Neural progenitor cell (in vitro differentiated cells): ENCODE measurements around the gene FGF11. TPM values are rescaled to one million over a fixed set of nuclear protein-coding genes. Genes with fewer than 3 reads are reported as not detected.
A peak's percentile ranks its signal among the peaks of the same experiment; 100 is the strongest.
"Not testable (repeated sequence)": the region's sequence is repeated elsewhere in the genome, so short reads cannot be mapped to it uniquely, and the experiment has no call there.

Experiments used
- DNase-seq: peaks from one replicate; pipeline ENCODE4 v3.0.0-alpha.2; 2016; ENCODE audit warnings: low spot score
- H2AFZ ChIP-seq: fragments of 200-600 bp; sonication (generic); replicated peaks from 2 replicates; pipeline ENCODE4 v1.6.1; 2016; ENCODE audit warnings: antibody characterized with exemption
- H3F3A ChIP-seq: fragments of 200-600 bp; sonication (generic); 2 replicates; pipeline ENCODE4 v1.6.1; 2016; ENCODE audit warnings: antibody characterized with exemption, low read depth
- H3K27ac ChIP-seq: fragments of 200-600 bp; sonication (generic); 2 replicates; pipeline ENCODE4 v1.5.1; 2016; ENCODE audit warnings: mild to moderate bottlenecking
- H3K27me3 ChIP-seq: fragments of 200-600 bp; sonication (generic); 2 replicates; pipeline ENCODE4 v1.6.1; 2016; ENCODE audit warnings: mild to moderate bottlenecking, moderate library complexity
- H3K36me3 ChIP-seq: fragments of 200-600 bp; sonication (generic); 2 replicates; pipeline ENCODE4 v1.5.1; 2016
- H3K4me1 ChIP-seq: fragments of 200-600 bp; sonication (generic); 2 replicates; pipeline ENCODE4 v1.6.1; 2016; ENCODE audit warnings: mixed run types
- H3K4me2 ChIP-seq: fragments of 200-600 bp; sonication (generic); 2 replicates; pipeline ENCODE4 v1.6.1; 2016
- H3K4me3 ChIP-seq: fragments of 200-600 bp; sonication (generic); 2 replicates; pipeline ENCODE4 v1.5.1; 2016
- H3K79me2 ChIP-seq: fragments of 200-600 bp; sonication (generic); 2 replicates; pipeline ENCODE4 v1.6.1; 2016; ENCODE audit warnings: low read depth
- H3K9ac ChIP-seq: fragments of 200-600 bp; sonication (generic); 2 replicates; pipeline ENCODE4 v1.6.1; 2016
- H3K9me3 ChIP-seq: fragments of 200-600 bp; sonication (generic); 2 replicates; pipeline ENCODE4 v1.5.1; 2016; ENCODE audit warnings: low read depth
- H4K20me1 ChIP-seq: fragments of 200-600 bp; sonication (generic); 2 replicates; pipeline ENCODE4 v1.6.1; 2016; ENCODE audit warnings: low read depth
- H3K27ac Mint-ChIP-seq: 3 replicates; pipeline ENCODE4 v1.8.0; 2021; ENCODE audit warnings: mixed read lengths
- H3K27me3 Mint-ChIP-seq: 2 replicates; pipeline ENCODE4 v1.8.0; 2022; ENCODE audit warnings: low read depth, mild to moderate bottlenecking, inconsistent platforms, moderate library complexity, mixed read lengths; ENCODE audit not compliant: insufficient read depth
- H3K36me3 Mint-ChIP-seq: 3 replicates; pipeline ENCODE4 v1.8.0; 2021; ENCODE audit warnings: mixed read lengths
- H3K4me1 Mint-ChIP-seq: 3 replicates; pipeline ENCODE4 v1.8.0; 2021; ENCODE audit warnings: mixed read lengths
- H3K4me3 Mint-ChIP-seq: 3 replicates; pipeline ENCODE4 v1.8.0; 2021; ENCODE audit warnings: mild to moderate bottlenecking, moderate library complexity, mixed read lengths
- H3K9me3 Mint-ChIP-seq: 3 replicates; pipeline ENCODE4 v1.8.0; 2020; ENCODE audit warnings: mixed read lengths
- CTCF ChIP-seq: fragments of 200-600 bp; sonication (generic); IDR thresholded peaks from 2 replicates; pipeline ENCODE4 v1.5.1; 2017; ENCODE audit warnings: antibody characterized with exemption, mild to moderate bottlenecking
- EZH2 ChIP-seq: fragments of 200-600 bp; sonication (generic); IDR thresholded peaks from 2 replicates; pipeline ENCODE4 v1.6.1; 2017; ENCODE audit warnings: antibody characterized with exemption, mild to moderate bottlenecking, moderate library complexity
- EZH2phosphoT487 ChIP-seq: fragments of 200-600 bp; sonication (generic); IDR thresholded peaks from 2 replicates; pipeline ENCODE4 v1.6.1; 2017; ENCODE audit warnings: antibody characterized with exemption
- total RNA-seq: library from RNA; depleted of rRNA; stranded (reverse); fragments of >200 nt; gene quantifications from 2 replicates; pipeline ENCODE4 v1.2.3, GENCODE V29; 2015; ENCODE audit warnings: low replicate concordance

Gene FGF11
- total RNA-seq, 1 donor from 2014 or later, result 7.6 TPM

- Histone ChIP-seq H3K9me3 (no peaks in the 10 kb centered on the region), H3F3A (no peaks in the 10 kb centered on the region), H3K4me2 (no peak overlapping the region), H3K27me3 (no peaks in the 10 kb centered on the region), H3K36me3 (no peaks in the 10 kb centered on the region), H3K4me3 (no peak overlapping the region), H4K20me1 (peaks cover 33% of the 10 kb centered on the region), H3K9ac (no peak overlapping the region), H2AFZ (no peak overlapping the region), H3K79me2 (peaks cover 41% of the 10 kb centered on the region), H3K27ac (no peak overlapping the region), H3K4me1 (no peaks in the 10 kb centered on the region)
- peaks cover 28% of the 10 kb centered on the region for H3K4me1 Mint-ChIP-seq
- no peak overlapping the region for H3K27ac Mint-ChIP-seq
- no peak for TF ChIP-seq EZH2
- no peak for TF ChIP-seq EZH2phosphoT487
- TF ChIP-seq CTCF, result no peak
- no peak for DNase-seq
- peaks cover 8% of the 10 kb centered on the region for H3K36me3 Mint-ChIP-seq
- no peak overlapping the region for H3K4me3 Mint-ChIP-seq
- H3K9me3 Mint-ChIP-seq, result no peaks in the 10 kb centered on the region
- peaks cover 7% of the 10 kb centered on the region for H3K27me3 Mint-ChIP-seq
These were observed 32.4 kb downstream of the FGF11 start for GRCh38 chr17:7471729-7472128.

- not testable (repeated sequence) for H2AFZ ChIP-seq, H3K27ac Mint-ChIP-seq, H3K4me3 Mint-ChIP-seq, H3K9me3 ChIP-seq, H3K9me3 Mint-ChIP-seq, H3K4me2 ChIP-seq, H3K36me3 ChIP-seq, H3K4me3 ChIP-seq, H3K36me3 Mint-ChIP-seq, H3K4me1 ChIP-seq, DNase-seq, H3K27ac ChIP-seq, H3K27me3 Mint-ChIP-seq, H3K9ac ChIP-seq, H3K27me3 ChIP-seq
- H3K79me2 ChIP-seq, result peaks cover 69% of the 10 kb centered on the region
- peaks cover 29% of the 10 kb centered on the region for H4K20me1 ChIP-seq
- H3K4me1 Mint-ChIP-seq, result peaks cover 26% of the 10 kb centered on the region
- peaks cover 15% of the 10 kb centered on the region for H3F3A ChIP-seq
These were observed 35.5 kb downstream of the FGF11 start for GRCh38 chr17:7474767-7475166.

- Mint-ChIP-seq H3K27me3 (peaks cover 10% of the 10 kb centered on the region), H3K4me1 (peaks cover 35% of the 10 kb centered on the region), H3K27ac (peak overlapping the region; percentile 73), H3K4me3 (peak overlapping the region; percentile 11), H3K9me3 (no peaks in the 10 kb centered on the region), H3K36me3 (peaks cover 7% of the 10 kb centered on the region)
- Histone ChIP-seq H4K20me1 (peaks cover 29% of the 10 kb centered on the region), H3K4me2 (no peak overlapping the region), H3K9ac (no peak overlapping the region), H3K4me3 (no peak overlapping the region), H3F3A (peaks cover 24% of the 10 kb centered on the region), H3K79me2 (peaks cover 78% of the 10 kb centered on the region), H3K27me3 (no peaks in the 10 kb centered on the region), H2AFZ (no peak overlapping the region), H3K9me3 (no peaks in the 10 kb centered on the region), H3K36me3 (no peaks in the 10 kb centered on the region), H3K27ac (no peak overlapping the region), H3K4me1 (peaks cover 10% of the 10 kb centered on the region)
- no peak for DNase-seq
- no peak for TF ChIP-seq CTCF
- no peak for TF ChIP-seq EZH2
- no peak for TF ChIP-seq EZH2phosphoT487
These were observed 36.6 kb downstream of the FGF11 start for GRCh38 chr17:7475764-7476422.

GRCh38 chr17:7476494-7476893 lies 37.2 kb downstream of the FGF11 start:
- Histone ChIP-seq H3K27me3 (no peaks in the 10 kb centered on the region), H3K4me2 (no peak overlapping the region)

More at GRCh38 chr17:7476494-7476893, 37.2 kb downstream of the FGF11 start:
- Mint-ChIP-seq H3K36me3 (peaks cover 7% of the 10 kb centered on the region), H3K4me1 (peaks cover 40% of the 10 kb centered on the region), H3K27ac (peak overlapping the region; percentile 73), H3K27me3 (peaks cover 10% of the 10 kb centered on the region), H3K4me3 (peak overlapping the region; percentile 11), H3K9me3 (no peaks in the 10 kb centered on the region)
- TF ChIP-seq EZH2phosphoT487, result no peak
- TF ChIP-seq EZH2, result no peak
- no peak for TF ChIP-seq CTCF
- DNase-seq, result no peak
- Histone ChIP-seq H2AFZ (no peak overlapping the region), H4K20me1 (peaks cover 29% of the 10 kb centered on the region), H3K4me3 (no peak overlapping the region), H3K27ac (no peak overlapping the region), H3K4me1 (peaks cover 15% of the 10 kb centered on the region), H3K79me2 (peaks cover 73% of the 10 kb centered on the region), H3K9me3 (no peaks in the 10 kb centered on the region), H3K9ac (no peak overlapping the region), H3F3A (peaks cover 24% of the 10 kb centered on the region), H3K36me3 (no peaks in the 10 kb centered on the region)
